Subcutaneous adipose tissue (tissue), 4 donors: ENCODE results near the gene JTB. TPM values are rescaled to one million over a fixed set of nuclear protein-coding genes. Genes with fewer than 3 reads are reported as not detected.

ENCODE experiments used
- total RNA-seq, 4 donors: library from RNA; depleted of rRNA; stranded (reverse); fragments of >200 nt; gene quantifications; one replicate each; pipeline ENCODE4 v1.1.0, GENCODE V29; 2016
- TF ChIP-seq, protein P1 (sequence below): fragments of 450-650 bp; IDR thresholded peaks from one replicate; pipeline ENCODE4 v1.5.1; 2016; ENCODE audit warnings: low read depth, mild to moderate bottlenecking, control low read depth, antibody characterized with exemption, moderate library complexity

JTB gene
- total RNA-seq, 4 donors from 2014 or later, result 183 to 201 (median 198) TPM

DNA sequence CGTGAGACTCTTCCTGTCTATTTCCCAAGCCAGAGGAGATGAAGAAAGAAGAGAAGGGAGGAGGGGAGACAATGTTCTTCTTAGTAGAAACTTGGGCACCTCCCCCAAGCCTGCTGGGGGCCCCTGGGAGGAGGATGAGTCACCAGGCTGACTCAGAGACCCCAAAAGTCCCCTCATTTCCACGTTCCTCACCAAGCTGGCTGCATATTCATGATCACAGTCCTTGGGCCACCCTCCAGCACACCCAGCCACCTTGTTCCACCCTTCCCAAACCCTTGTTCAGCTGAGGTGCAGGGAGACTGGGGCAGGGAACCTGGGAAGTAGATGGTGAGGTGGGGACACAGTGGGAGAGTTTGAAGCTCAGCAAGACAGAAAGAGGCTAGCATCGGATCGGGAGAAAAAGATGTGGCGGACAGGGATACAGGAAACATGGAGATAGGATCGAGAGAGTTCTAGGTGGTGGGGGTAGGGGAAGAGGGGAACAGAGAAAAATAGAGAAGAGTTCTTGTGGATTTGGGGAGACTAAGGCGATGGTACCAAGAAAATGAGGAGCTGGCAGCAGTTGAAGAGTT lies 8.0 kb upstream of the JTB start:
- TF ChIP-seq, protein P1, sequence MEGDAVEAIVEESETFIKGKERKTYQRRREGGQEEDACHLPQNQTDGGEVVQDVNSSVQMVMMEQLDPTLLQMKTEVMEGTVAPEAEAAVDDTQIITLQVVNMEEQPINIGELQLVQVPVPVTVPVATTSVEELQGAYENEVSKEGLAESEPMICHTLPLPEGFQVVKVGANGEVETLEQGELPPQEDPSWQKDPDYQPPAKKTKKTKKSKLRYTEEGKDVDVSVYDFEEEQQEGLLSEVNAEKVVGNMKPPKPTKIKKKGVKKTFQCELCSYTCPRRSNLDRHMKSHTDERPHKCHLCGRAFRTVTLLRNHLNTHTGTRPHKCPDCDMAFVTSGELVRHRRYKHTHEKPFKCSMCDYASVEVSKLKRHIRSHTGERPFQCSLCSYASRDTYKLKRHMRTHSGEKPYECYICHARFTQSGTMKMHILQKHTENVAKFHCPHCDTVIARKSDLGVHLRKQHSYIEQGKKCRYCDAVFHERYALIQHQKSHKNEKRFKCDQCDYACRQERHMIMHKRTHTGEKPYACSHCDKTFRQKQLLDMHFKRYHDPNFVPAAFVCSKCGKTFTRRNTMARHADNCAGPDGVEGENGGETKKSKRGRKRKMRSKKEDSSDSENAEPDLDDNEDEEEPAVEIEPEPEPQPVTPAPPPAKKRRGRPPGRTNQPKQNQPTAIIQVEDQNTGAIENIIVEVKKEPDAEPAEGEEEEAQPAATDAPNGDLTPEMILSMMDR, result no peak

DNA sequence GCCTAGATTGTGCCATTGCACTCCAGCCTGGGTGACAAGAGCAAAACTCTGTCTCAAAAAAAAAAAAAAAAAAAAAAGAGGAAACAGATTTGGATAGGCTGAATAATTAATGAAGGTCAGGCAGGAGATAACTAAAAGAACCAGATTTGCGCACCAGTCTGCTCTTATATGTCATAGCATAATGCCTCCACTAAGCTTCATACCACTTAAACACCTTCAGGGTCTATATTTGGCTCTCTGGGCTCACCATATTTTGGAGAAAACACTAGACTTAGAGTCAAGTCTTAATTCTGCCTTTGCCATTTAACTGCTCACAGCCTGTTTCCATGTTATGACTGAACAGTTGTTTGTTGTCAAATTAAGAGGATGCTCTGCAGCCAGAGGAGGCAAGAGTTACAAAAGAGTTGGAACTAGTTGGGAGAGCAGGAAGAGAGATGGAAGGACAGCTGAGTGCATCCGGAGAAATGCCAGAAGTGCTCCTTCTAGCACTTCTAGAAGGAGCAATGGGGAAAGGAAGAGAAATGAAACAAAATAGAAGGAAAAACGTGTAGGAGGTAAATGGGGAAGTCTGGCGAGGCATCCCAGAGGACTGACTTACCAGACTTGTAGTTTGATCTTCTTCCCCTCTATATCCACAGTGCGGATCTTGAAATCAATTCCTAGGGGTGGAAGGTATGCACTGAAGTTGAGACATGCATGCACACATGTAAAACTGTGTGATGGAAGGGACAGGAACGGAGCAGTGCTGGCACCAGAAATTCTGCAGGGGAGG lies 6.8 kb upstream of the JTB start:
- TF ChIP-seq, protein P1, result no peak

DNA sequence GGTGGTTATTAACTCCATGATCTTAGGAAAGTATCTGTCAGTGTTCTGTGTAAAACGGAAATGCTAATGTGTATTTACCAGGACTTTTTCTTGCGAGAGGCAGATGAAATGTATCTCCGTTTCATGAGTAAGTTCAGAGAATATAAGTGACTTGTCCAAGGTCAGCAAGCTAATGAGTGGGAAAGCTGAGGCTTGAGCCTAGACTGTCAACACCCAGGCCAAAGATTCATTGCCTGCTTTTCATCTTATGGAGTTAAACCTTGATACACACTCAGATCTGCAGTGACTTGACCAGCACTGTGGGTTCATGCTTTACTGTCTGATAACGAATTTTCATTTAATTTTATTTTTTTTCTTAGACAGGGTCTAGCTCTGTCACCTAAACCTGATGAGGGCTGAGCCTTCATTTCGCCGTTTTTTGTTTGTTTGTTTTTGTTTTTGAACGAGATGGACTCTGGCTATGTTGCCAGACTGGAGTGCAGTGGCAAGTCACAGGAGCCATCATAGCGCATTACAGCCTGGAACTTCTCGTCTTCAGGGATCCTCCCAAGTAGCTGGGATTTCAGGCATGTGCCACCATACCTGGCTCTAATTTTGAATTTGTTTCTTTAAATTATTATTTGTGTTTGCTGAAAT lies 918 bp upstream of the JTB start:
- TF ChIP-seq, protein P1, result no peak

DNA sequence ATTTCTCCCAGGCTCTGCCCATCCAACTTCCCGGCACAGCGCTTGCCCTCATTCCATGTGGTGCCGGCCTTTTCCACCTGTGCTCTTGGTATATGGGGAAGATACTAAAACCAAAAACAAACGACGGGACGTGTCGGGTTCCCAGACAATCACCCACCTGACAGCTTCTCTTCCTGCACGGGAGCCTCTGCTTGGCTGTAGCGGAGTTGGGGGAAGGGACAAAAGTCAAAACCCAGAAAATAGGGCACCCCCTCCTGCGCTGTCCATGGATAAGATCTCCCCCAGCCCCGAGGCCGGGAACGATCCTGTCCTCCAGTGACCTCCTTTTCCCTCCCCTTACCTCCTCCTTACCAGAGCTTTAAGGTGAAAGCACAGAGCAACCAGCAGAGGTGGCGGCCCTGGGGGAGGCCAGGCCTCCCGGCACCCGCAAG lies 640 bp downstream of the JTB start:
- TF ChIP-seq, protein P1, result no peak

DNA sequence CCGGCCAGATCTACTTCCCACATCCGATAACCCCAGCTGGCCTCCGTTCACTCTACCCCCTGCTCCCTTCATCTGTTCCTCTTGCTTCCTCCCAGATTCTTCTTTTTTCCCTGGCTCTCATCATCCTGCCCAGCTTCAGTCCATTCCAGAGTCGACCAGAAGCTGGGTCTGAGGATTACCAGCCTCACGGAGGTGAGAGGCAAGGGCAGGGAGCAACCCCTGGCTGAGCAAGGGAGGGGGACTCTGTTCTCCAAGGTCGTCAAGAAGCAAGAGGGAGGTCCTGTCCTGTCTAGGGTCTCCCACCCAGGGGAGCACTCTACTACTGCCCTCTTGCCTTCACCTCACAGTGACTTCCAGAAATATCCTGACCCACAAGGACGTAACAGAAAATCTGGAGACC lies 3.9 kb downstream of the JTB start:
- TF ChIP-seq, protein P1, result no peak

DNA sequence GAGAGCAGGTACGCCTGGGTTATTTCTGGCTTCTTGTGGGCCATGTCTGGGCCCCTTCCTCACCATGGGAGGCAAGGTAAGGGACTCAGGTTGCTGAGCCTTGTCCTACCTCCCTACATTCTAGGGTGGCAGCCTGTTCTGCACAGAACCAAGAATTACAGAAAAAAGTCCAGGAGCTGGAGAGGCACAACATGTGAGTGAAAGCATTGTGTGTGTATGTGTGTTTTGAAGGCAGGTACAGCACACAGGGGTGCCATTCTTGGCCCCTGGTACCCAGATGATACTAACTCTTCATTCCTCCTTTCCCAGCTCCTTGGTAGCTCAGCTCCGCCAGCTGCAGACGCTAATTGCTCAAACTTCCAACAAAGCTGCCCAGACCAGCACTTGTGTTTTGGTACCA lies 4.4 kb downstream of the JTB start:
- TF ChIP-seq, protein P1, result no peak

DNA sequence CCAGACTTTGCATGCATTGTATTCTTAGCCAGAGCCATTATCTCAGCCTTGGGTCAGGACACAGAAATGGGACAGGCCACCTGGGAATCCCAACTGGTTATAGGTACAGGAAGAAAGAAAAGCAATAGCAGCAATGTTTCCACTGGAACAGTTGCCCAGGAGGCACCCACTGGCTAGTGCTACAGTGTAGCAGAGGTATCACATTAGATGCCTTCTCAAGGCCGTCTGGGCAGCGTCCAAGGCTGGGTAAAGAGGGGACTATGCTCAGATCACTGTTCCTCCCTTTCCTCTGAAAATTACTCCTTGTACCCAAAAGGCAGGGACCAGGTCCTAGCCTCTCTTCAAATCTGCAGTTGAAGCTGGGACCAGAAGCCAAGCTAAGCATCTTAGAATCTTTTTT lies 7.1 kb downstream of the JTB start:
- TF ChIP-seq, protein P1, result no peak
